Endothelial cell of umbilical vein (primary cell): Measurements from ENCODE around the gene LAPTM4A. TPM values are rescaled to one million over a fixed set of nuclear protein-coding genes. Genes with fewer than 3 reads are reported as not detected.
A peak's percentile ranks its signal among the peaks of the same experiment; 100 is the strongest.

Experiments used
- BruUV-seq: library from RNA; stranded (reverse); fragments of 400-500 nt; replicated peaks from 2 replicates; lab custom pipeline; 2021; lab: Mats Ljungman, UMichigan
- CTCF ChIA-PET: fragments of 300-600, 350-600 bp; sonication (Branson Sonifier 250); formaldehyde crosslinking; loops from one replicate; lab custom pipeline; 2021; ENCODE audit warnings: antibody characterized with exemption, inconsistent platforms; lab: Charles Lee
- POLR2A ChIA-PET: fragments of 300-600, 350-600 bp; sonication (Branson Sonifier 250); formaldehyde crosslinking; loops from one replicate; lab custom pipeline; 2021; ENCODE audit warnings: antibody characterized with exemption, inconsistent platforms; lab: Charles Lee
- DNase-seq: peaks from one replicate; pipeline ENCODE4 v3.0.0-alpha.2; 2011; ENCODE audit warnings: low read depth, low spot score
- FAIRE-seq: peaks from 2 replicates; lab custom pipeline; 2011; peaks lifted over from hg19 to GRCh38; lab: Jason Lieb, UNC
- H2AFZ ChIP-seq: 2 replicates; pipeline ENCODE4 v1.6.0; 2012; ENCODE audit warnings: low read depth, low read length, control low read depth, inconsistent platforms
- H3K27ac ChIP-seq: 2 replicates; pipeline ENCODE4 v1.5.1; 2011; ENCODE audit warnings: low read depth, mild to moderate bottlenecking, control low read depth, low read length, moderate library complexity; ENCODE audit not compliant: insufficient read depth
- H3K27me3 ChIP-seq, 2 experiments: 2 replicates each; pipeline versions ENCODE4 v1.6.0 to v1.6.1; 2011; ENCODE audit warnings: low read length in 2 of 2, mixed read lengths in 1 of 2; ENCODE audit not compliant: control insufficient read depth in 2 of 2, insufficient read depth in 2 of 2
- H3K36me3 ChIP-seq, 2 experiments: 2 replicates in 1 of 2; 3 replicates in 1 of 2; pipeline ENCODE4 v1.5.1; 2011; ENCODE audit warnings: low read length in 2 of 2, mild to moderate bottlenecking in 1 of 2, moderate library complexity in 1 of 2; ENCODE audit not compliant: control insufficient read depth in 2 of 2, insufficient read depth in 2 of 2; ENCODE audit errors: extremely low read depth in 1 of 2
- H3K4me1 ChIP-seq: 3 replicates; pipeline ENCODE4 v1.5.1; 2011; ENCODE audit warnings: mild to moderate bottlenecking, low read length; ENCODE audit not compliant: control insufficient read depth, insufficient read depth; ENCODE audit errors: extremely low read depth
- H3K4me2 ChIP-seq: 2 replicates; pipeline ENCODE4 v1.6.1; 2011; ENCODE audit warnings: low read length, control low read depth, mixed read lengths; ENCODE audit not compliant: insufficient read depth
- H3K4me3 ChIP-seq, 3 experiments: fragments of 200-600 bp in 1 of 3; sonication (generic), shearing (Covaris generic) in 1 of 3; replicated peaks in 1 of 3; 2 replicates each; pipeline ENCODE4 v1.5.1; 2011 to 2016; ENCODE audit warnings: control low read depth in 3 of 3, low read length in 3 of 3, mild to moderate bottlenecking in 2 of 3, inconsistent platforms in 1 of 3, low read depth in 1 of 3, moderate library complexity in 1 of 3; ENCODE audit not compliant: insufficient read depth in 1 of 3
- H3K79me2 ChIP-seq: 2 replicates; pipeline ENCODE4 v1.6.0; 2012; ENCODE audit warnings: low read length, inconsistent platforms; ENCODE audit not compliant: control insufficient read depth, insufficient read depth
- H3K9ac ChIP-seq: replicated peaks from 2 replicates; pipeline ENCODE3; 2011; ENCODE audit warnings: low read length, control low read depth; ENCODE audit not compliant: insufficient read depth; ENCODE audit errors: extremely low read depth
- H3K9me1 ChIP-seq: replicated peaks from 3 replicates; pipeline ENCODE4 v1.6.0; 2011; ENCODE audit warnings: mild to moderate bottlenecking, low read length; ENCODE audit not compliant: control insufficient read depth, insufficient read depth; ENCODE audit errors: extremely low read depth
- H3K9me3 ChIP-seq: replicated peaks from 2 replicates; pipeline ENCODE4 v1.5.1; 2012; ENCODE audit warnings: low read length, inconsistent platforms; ENCODE audit not compliant: control insufficient read depth, insufficient read depth
- H4K20me1 ChIP-seq: replicated peaks from 2 replicates; pipeline ENCODE3; 2011; ENCODE audit warnings: mild to moderate bottlenecking, low read length; ENCODE audit not compliant: control insufficient read depth, insufficient read depth; ENCODE audit errors: extremely low read depth
- CTCF ChIP-seq, 2 donors: IDR thresholded peaks; 1 replicate in 1 of 2; 2 replicates in 1 of 2; pipeline ENCODE4 v1.5.1; 2011; ENCODE audit warnings: low read length in 2 of 2, mild to moderate bottlenecking in 2 of 2, moderate library complexity in 2 of 2, control low read depth in 1 of 2, inconsistent platforms in 1 of 2, low read depth in 1 of 2; ENCODE audit not compliant: insufficient read depth in 1 of 2; ENCODE audit errors: extremely low read depth in 1 of 2
- MAX ChIP-seq: IDR thresholded peaks from 2 replicates; pipeline ENCODE4 v1.6.1; 2011; ENCODE audit not compliant: insufficient read depth, insufficient read length
- MYC ChIP-seq: IDR thresholded peaks from one replicate; pipeline ENCODE4 v1.6.1; 2011; ENCODE audit warnings: mild to moderate bottlenecking, low read depth, low read length
- dilution Hi-C: fragments of 300-500 bp; cut with MboI; formaldehyde crosslinking; loops from one replicate; pipeline ENCODE4 v1.15.0; 2019; ENCODE audit warnings: low sequenced_read_pairs; ENCODE audit not compliant: extremely low pct_ligation_motif_present
- intact Hi-C: fragments of 100-400 bp; cut with micrococcal nuclease; formaldehyde crosslinking; loops from one replicate; pipeline ENCODE4 v1.10.0; 2022
- polyA plus RNA-seq, 4 experiments: library from polyadenylated mRNA; depleted of rRNA in 3 of 4; stranded (reverse) in 3 of 4; unstranded in 1 of 4; fragments of >200 nt; gene quantifications; 2 replicates each; pipeline versions ENCODE4 v1.2.1 to v1.2.3, GENCODE V29; 2011 to 2012; ENCODE audit warnings: missing spikeins in 1 of 4
- total RNA-seq: library from RNA; stranded (reverse); gene quantifications from 2 replicates; pipeline ENCODE4 v1.2.3, GENCODE V29; 2021

The LAPTM4A gene
- total and polyA plus RNA-seq, 2 donors (not counting 3 experiments of a cell fraction or from before 2014, with no cell fraction given), result 155 to 427 TPM

GRCh38 chr2:20093263-20094141 is 42.1 kb upstream of the LAPTM4A start:
- ChIA-PET CTCF (interaction anchor here (0.6 to 8.7 kb wide), 29 partner anchors 9 to 549 kb away, joined by 3 to 259 read pairs (median 4); partner anchors contain the start of genes LAPTM4A and MATN3), POLR2A (interaction anchor here (1.0 kb wide), 1 partner anchor 78 kb away, joined by 3 read pairs; no protein-coding TSS in a partner anchor)
- H3K79me2 ChIP-seq, result no peaks in the 10 kb centered on the region
- no peak overlapping the region for H3K9ac ChIP-seq
- intact Hi-C loops, result loop anchor here (1.0 to 10.0 kb wide), 4 partner anchors 42 to 329 kb away; partner anchors contain the start of gene LAPTM4A
- no peaks in the 10 kb centered on the region for H3K9me1 ChIP-seq
- peak overlapping the region; percentile 22 for H2AFZ ChIP-seq
- no peak overlapping the region for H3K4me2 ChIP-seq
- peak; percentile 69 for DNase-seq
- peaks cover 0 to 2% of the 10 kb centered on the region in 2 experiments for H3K27me3 ChIP-seq
- H4K20me1 ChIP-seq, result no peaks in the 10 kb centered on the region
- H3K4me3 ChIP-seq, result no peak overlapping the region
- TF ChIP-seq MYC (no peak), MAX (no peak), CTCF (IDR thresholded peaks at IDR 0.05; ENCODE audit: extremely low read depth in 1 of 2, insufficient read depth in 1 of 2, low read depth in 1 of 2, low read length in 2 of 2) (peak; percentile 55 to 67)
- BruUV-seq, result no TSS peak
- dilution Hi-C loops, result no loop called here
- H3K27ac ChIP-seq, result no peak overlapping the region
- H3K9me3 ChIP-seq, result no peaks in the 10 kb centered on the region
- peak; percentile 71 for FAIRE-seq
- H3K36me3 ChIP-seq, result no peaks in the 10 kb centered on the region
- no peaks in the 10 kb centered on the region for H3K4me1 ChIP-seq
